ENCODE measurements around the gene ELSPBP1. TPM values are rescaled to one million over a fixed set of nuclear protein-coding genes. Genes with fewer than 3 reads are reported as not detected.

The ELSPBP1 gene
- total RNA-seq, 1 experiment from 2014 or later, result 0.47 TPM

GRCh38 chr19:48006762-48007161, 12.3 kb downstream of the ELSPBP1 start:
- Histone ChIP-seq H3K27me3 (replicated peaks; ENCODE audit: insufficient read depth, low read depth, low read length, poor library complexity) (no peaks in the 10 kb centered on the region), H3K4me1 (ENCODE audit: insufficient read depth, low read length, poor library complexity, severe bottlenecking) (no peaks in the 10 kb centered on the region), H3K4me3 (ENCODE audit: low read depth, low read length, poor library complexity, severe bottlenecking) (no peak overlapping the region), H3K27ac (ENCODE audit: low read depth, low read length, poor library complexity, severe bottlenecking) (no peak overlapping the region), H3K9me3 (ENCODE audit: low read depth, low read length, poor library complexity, severe bottlenecking) (no peaks in the 10 kb centered on the region), H3K36me3 (ENCODE audit: insufficient read depth, low read length, poor library complexity, severe bottlenecking) (no peaks in the 10 kb centered on the region)
- no TSS peak for BruUV-seq (replicated peaks)
- intact Hi-C loops (cut with micrococcal nuclease; ENCODE audit: unreplicated experiment), result no loop called here
- TF ChIP-seq EZH2 (IDR thresholded peaks at IDR 0.05; ENCODE audit: borderline replicate concordance, low read depth, low read length, poor library complexity, severe bottlenecking) (no peak), CTCF (conservative IDR thresholded peaks at IDR 0.05; ENCODE audit: low read depth, low read length) (peak; percentile 45)
- peak; percentile 19 for DNase-seq (ENCODE audit: low spot score)
- POLR2A ChIA-PET (ENCODE audit: low non-redundant PET), result no interaction called here
- CTCF ChIA-PET, result no interaction called here

GRCh38 chr19:48010932-48011758, 16.7 kb downstream of the ELSPBP1 start:
- Histone ChIP-seq H3K27ac (ENCODE audit: low read depth, low read length, poor library complexity, severe bottlenecking) (no peak overlapping the region), H3K4me3 (ENCODE audit: low read depth, low read length, poor library complexity, severe bottlenecking) (no peak overlapping the region), H3K4me1 (ENCODE audit: insufficient read depth, low read length, poor library complexity, severe bottlenecking) (no peaks in the 10 kb centered on the region), H3K36me3 (ENCODE audit: insufficient read depth, low read length, poor library complexity, severe bottlenecking) (no peaks in the 10 kb centered on the region), H3K27me3 (replicated peaks; ENCODE audit: insufficient read depth, low read depth, low read length, poor library complexity) (no peaks in the 10 kb centered on the region), H3K9me3 (ENCODE audit: low read depth, low read length, poor library complexity, severe bottlenecking) (no peaks in the 10 kb centered on the region)
- no peak for TF ChIP-seq EZH2 (IDR thresholded peaks at IDR 0.05; ENCODE audit: borderline replicate concordance, low read depth, low read length, poor library complexity, severe bottlenecking)
- no peak for TF ChIP-seq CTCF (conservative IDR thresholded peaks at IDR 0.05; ENCODE audit: low read depth, low read length)
- intact Hi-C loops (cut with micrococcal nuclease; ENCODE audit: unreplicated experiment), result no loop called here
- BruUV-seq (replicated peaks), result no TSS peak
- ChIA-PET CTCF (no interaction called here), POLR2A (ENCODE audit: low non-redundant PET) (no interaction called here)
- DNase-seq (ENCODE audit: low spot score), result no peak

GRCh38 chr19:48020686-48021085, 26.3 kb downstream of the ELSPBP1 start:
- no peak overlapping the region for H3K4me3 ChIP-seq (ENCODE audit: low read depth, low read length, poor library complexity, severe bottlenecking)
- no peak overlapping the region for H3K27ac ChIP-seq (ENCODE audit: low read depth, low read length, poor library complexity, severe bottlenecking)
- no peak for TF ChIP-seq CTCF (conservative IDR thresholded peaks at IDR 0.05; ENCODE audit: low read depth, low read length)
- TF ChIP-seq EZH2 (IDR thresholded peaks at IDR 0.05; ENCODE audit: borderline replicate concordance, low read depth, low read length, poor library complexity, severe bottlenecking), result no peak
- no peak for DNase-seq (ENCODE audit: low spot score)
- BruUV-seq (replicated peaks), result no TSS peak
- H3K4me1 ChIP-seq (ENCODE audit: insufficient read depth, low read length, poor library complexity, severe bottlenecking), result no peaks in the 10 kb centered on the region
- H3K36me3 ChIP-seq (ENCODE audit: insufficient read depth, low read length, poor library complexity, severe bottlenecking), result no peaks in the 10 kb centered on the region
- POLR2A ChIA-PET (ENCODE audit: low non-redundant PET), result no interaction called here
- H3K27me3 ChIP-seq (replicated peaks; ENCODE audit: insufficient read depth, low read depth, low read length, poor library complexity), result peaks cover 15% of the 10 kb centered on the region
- no peaks in the 10 kb centered on the region for H3K9me3 ChIP-seq (ENCODE audit: low read depth, low read length, poor library complexity, severe bottlenecking)
- intact Hi-C loops (cut with micrococcal nuclease; ENCODE audit: unreplicated experiment), result no loop called here
- CTCF ChIA-PET, result no interaction called here

Measured in A673 (cell line).